Testis (tissue), 3 donors: Measurements from ENCODE around the gene RSAD2. TPM values are rescaled to one million over a fixed set of nuclear protein-coding genes. Genes with fewer than 3 reads are reported as not detected.

Source experiments
- DNase-seq: peaks from one replicate; pipeline ENCODE4 v3.0.0-alpha.2; 2019
- H3K27ac ChIP-seq, 2 donors: fragments of 200-600 bp; sonication (generic); one replicate each; pipeline ENCODE4 v1.5.1; 2019
- H3K27me3 ChIP-seq: fragments of 200-600 bp; sonication (generic); one replicate; pipeline ENCODE4 v1.5.1; 2019
- H3K36me3 ChIP-seq: fragments of 200-600 bp; sonication (generic); one replicate; pipeline ENCODE4 v1.5.1; 2017; ENCODE audit warnings: low read depth; ENCODE audit errors: missing control alignments
- H3K4me1 ChIP-seq: fragments of 200-600 bp; sonication (generic); one replicate; pipeline ENCODE4 v1.5.1; 2019
- H3K4me3 ChIP-seq, 2 donors: fragments of 200-600 bp; sonication (generic); one replicate each; pipeline ENCODE4 v1.5.1; 2017 to 2019
- H3K9me3 ChIP-seq: fragments of 200-600 bp; sonication (generic); one replicate; pipeline ENCODE4 v1.5.1; 2017
- CTCF ChIP-seq, 3 experiments: fragments of 450-650 bp in 2 of 3; fragments of 200-600 bp in 1 of 3; sonication (generic) in 1 of 3; IDR thresholded peaks; one replicate each; pipeline ENCODE4 v1.5.1; 2016 to 2019; ENCODE audit warnings: antibody characterized with exemption in 3 of 3, mild to moderate bottlenecking in 2 of 3, moderate library complexity in 1 of 3
- POLR2A ChIP-seq: fragments of 450-650 bp; IDR thresholded peaks from one replicate; pipeline ENCODE4 v1.6.1; 2017; ENCODE audit warnings: antibody characterized with exemption, mild to moderate bottlenecking, moderate library complexity
- WGBS, 2 donors: methylation state at CpG; one replicate each; pipeline ENCODE4 v1.1.5; 2018; 5-methylcytosine and 5-hydroxymethylcytosine counted together
- intact Hi-C: fragments of 100-400 bp; cut with DNase I; formaldehyde crosslinking; loops from one replicate; pipeline ENCODE4 v1.15.1; 2023; ENCODE audit warnings: low total_unique reads
- polyA plus RNA-seq: library from polyadenylated mRNA; stranded (reverse); fragments of 350-450 nt; fragmentation: Illumina TruSeq; extraction: RNeasy Lipid Tissue Mini Kit (QIAGEN cat#74804); gene quantifications from one replicate; pipeline ENCODE4 v1.2.3, GENCODE V29; 2014; ENCODE audit warnings: low read depth, low replicate concordance; ENCODE audit not compliant: insufficient read depth
- total RNA-seq, 2 donors: library from RNA; depleted of rRNA; stranded (reverse); fragments of >200 nt; gene quantifications; one replicate each; pipeline ENCODE4 v1.2.3, GENCODE V29; 2016

The RSAD2 gene
- total and polyA plus RNA-seq, 3 donors from 2014 or later = 2.3 to 5.5 (median 4.4) TPM

- DNase-seq = no peak
- Histone ChIP-seq H3K4me3 (no peak overlapping the region), H3K9me3 (no peaks in the 10 kb centered on the region), H3K27ac (no peak overlapping the region), H3K27me3 (no peaks in the 10 kb centered on the region), H3K36me3 (no peaks in the 10 kb centered on the region), H3K4me1 (peaks cover 6% of the 10 kb centered on the region)
- 78 to 81% methylated on average over 8 of the region's 8 CpGs for WGBS, 2 donors
- TF ChIP-seq CTCF (IDR thresholded peaks at IDR 0.05) = no peak
- no peak for TF ChIP-seq POLR2A
- intact Hi-C loops = no loop called here
Measured at GRCh38 chr2:6942848-6943247, 65.3 kb downstream of the RSAD2 start.

GRCh38 chr2:6943523-6943922, 65.9 kb downstream of the RSAD2 start:
- WGBS, 2 donors = 50 to 60% methylated on average over 6 of the region's 6 CpGs
- TF ChIP-seq POLR2A = no peak
- no peak for TF ChIP-seq CTCF (IDR thresholded peaks at IDR 0.05)
- DNase-seq = no peak
- Histone ChIP-seq H3K4me3 (no peak overlapping the region), H3K27me3 (no peaks in the 10 kb centered on the region), H3K9me3 (no peaks in the 10 kb centered on the region), H3K36me3 (no peaks in the 10 kb centered on the region), H3K4me1 (peaks cover 6% of the 10 kb centered on the region), H3K27ac (no peak overlapping the region)
- intact Hi-C loops = no loop called here

GRCh38 chr2:6943971-6944370, 66.4 kb downstream of the RSAD2 start:
- H3K4me1 ChIP-seq = peaks cover 6% of the 10 kb centered on the region
- H3K9me3 ChIP-seq = no peaks in the 10 kb centered on the region
- no peak overlapping the region for H3K4me3 ChIP-seq
- intact Hi-C loops = no loop called here
- TF ChIP-seq POLR2A (no peak), CTCF (IDR thresholded peaks at IDR 0.05) (no peak)
- no peaks in the 10 kb centered on the region for H3K27me3 ChIP-seq
- no peaks in the 10 kb centered on the region for H3K36me3 ChIP-seq
- DNase-seq = no peak
- H3K27ac ChIP-seq = peak overlapping the region in 1 of 2 donors; percentile 46
- WGBS, 2 donors = 87 to 92% methylated on average over 8 of the region's 8 CpGs

GRCh38 chr2:6944555-6944954, 67.0 kb downstream of the RSAD2 start:
- no peaks in the 10 kb centered on the region for H3K36me3 ChIP-seq
- peak; percentile 44 for DNase-seq
- no peaks in the 10 kb centered on the region for H3K9me3 ChIP-seq
- no peak overlapping the region for H3K4me3 ChIP-seq
- WGBS, 2 donors = 58 to 65% methylated on average over 5 of the region's 5 CpGs
- no peak for TF ChIP-seq CTCF (IDR thresholded peaks at IDR 0.05)
- no peak for TF ChIP-seq POLR2A
- H3K27ac ChIP-seq = peak overlapping the region in 1 of 2 donors; percentile 46
- H3K4me1 ChIP-seq = peaks cover 6% of the 10 kb centered on the region
- H3K27me3 ChIP-seq = no peaks in the 10 kb centered on the region
- intact Hi-C loops = no loop called here

GRCh38 chr2:6945087-6945813, 67.7 kb downstream of the RSAD2 start:
- no peaks in the 10 kb centered on the region for H3K36me3 ChIP-seq
- no peak for DNase-seq
- H3K4me3 ChIP-seq = no peak overlapping the region
- peak overlapping the region in 1 of 2 donors; percentile 46 for H3K27ac ChIP-seq
- WGBS, 2 donors = 65 to 70% methylated on average over 9 of the region's 9 CpGs
- TF ChIP-seq CTCF (IDR thresholded peaks at IDR 0.05) (no peak), POLR2A (no peak)
- intact Hi-C loops = no loop called here
- no peaks in the 10 kb centered on the region for H3K27me3 ChIP-seq
- peaks cover 6% of the 10 kb centered on the region for H3K4me1 ChIP-seq
- no peaks in the 10 kb centered on the region for H3K9me3 ChIP-seq
